Bone marrow (tissue), 2 donors: ENCODE measurements around the gene ATP5F1E.
A peak's percentile ranks its signal among the peaks of the same experiment; 100 is the strongest.

ENCODE experiments used
- DNase-seq, 2 donors: peaks; one replicate each; lab custom pipeline; 2025; lab: John Stamatoyannopoulos, UW

Gene ATP5F1E

DNA sequence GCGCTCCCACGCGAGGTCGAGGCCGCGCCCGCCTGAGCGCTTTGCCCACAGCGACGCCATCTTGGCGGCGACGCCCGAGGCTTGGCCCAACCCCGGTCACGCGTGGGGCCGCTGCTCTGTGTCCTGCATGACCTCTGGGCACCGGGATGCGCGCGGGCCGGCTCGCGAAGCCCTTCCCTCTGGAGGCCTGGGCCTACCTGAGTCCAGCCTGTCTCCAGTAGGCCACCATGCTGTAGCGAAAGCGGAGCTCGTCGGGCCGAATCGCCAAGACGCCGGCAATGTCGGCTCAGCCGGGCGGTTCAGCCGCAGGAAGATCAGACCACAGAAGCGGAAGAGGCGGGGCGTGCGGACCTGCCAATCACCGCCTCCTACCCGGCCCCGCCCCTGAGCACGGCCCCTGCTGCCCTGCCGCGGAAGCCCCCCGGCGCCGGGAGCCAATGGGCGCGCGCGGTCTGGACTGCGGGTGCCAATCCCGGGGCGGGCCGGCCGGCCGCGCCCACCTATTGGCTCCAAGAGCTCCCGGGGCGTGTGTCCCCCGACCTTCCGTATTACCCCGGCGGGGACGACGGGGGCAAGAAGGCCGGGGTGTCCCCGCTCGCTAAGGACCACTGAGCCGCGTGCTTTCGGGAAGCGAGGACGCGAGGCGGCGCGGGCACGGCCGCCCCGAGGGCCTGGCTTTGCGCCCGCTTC, at the start of gene ATP5F1E:
Gene ATP5F1E (minus strand): TSS at position 313 of the 690 bp plus-strand sequence. CDS start 84 bp downstream, at position 229.
- peak; percentile 91 to 95 for DNase-seq

DNA sequence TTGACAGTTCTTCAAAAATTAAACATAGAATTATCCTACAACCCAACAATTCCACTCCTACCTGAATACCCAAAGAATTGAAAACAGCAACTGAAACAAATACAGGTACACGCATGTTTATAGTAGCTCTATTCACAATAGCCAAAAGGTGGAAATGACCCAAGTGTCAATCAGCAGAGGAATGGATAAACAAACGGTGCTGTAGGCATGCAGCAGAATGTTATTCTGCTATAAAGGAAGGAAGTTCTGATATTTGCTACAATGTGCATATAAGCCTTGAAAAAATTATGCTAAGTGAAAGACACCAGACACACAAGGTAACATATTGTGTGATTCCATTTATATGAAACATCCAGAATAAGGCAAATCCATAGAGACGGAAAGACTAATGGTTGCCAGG, 48.9 kb upstream of the ATP5F1E start:
- no peak for DNase-seq

DNA sequence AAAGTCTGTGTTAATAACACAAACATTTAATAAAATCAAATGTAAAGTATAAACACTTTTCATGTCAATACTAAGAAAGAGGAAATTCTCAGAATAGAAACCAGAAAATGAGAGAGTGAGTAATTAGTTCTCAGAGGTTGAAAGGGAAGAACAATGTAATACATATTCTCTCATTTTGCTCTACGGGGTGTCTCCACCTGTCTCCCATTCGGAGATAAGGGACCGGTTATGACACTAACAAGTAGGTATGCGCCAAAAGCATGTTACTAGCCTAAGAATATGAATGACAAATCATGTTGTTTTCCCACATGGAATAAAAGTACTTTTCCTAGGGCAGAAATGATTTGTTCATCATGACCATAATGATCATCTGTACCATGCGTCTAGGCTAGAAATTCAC, 46.1 kb upstream of the ATP5F1E start:
- DNase-seq, result no peak

DNA sequence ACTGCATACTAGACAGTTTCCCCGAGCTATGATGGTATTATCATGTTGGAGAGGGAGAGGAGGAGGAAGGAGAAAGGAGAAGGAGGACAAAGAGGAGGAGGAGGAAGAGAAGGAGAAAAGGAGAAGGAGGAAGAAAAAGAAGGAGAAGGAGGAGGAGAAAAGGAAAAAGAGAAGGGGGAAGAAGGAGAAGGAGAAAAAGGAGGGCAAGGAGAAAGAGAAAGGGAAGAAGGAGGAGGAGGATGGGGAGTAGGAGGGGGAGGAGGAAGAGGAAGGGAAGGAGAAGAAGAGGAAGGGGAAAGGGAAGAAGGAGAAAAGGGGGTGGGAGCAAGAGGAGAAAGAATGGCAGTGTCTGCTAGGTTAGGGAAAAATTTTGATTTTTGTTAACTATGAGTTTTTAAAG, 45.6 kb upstream of the ATP5F1E start:
- DNase-seq, result no peak

DNA sequence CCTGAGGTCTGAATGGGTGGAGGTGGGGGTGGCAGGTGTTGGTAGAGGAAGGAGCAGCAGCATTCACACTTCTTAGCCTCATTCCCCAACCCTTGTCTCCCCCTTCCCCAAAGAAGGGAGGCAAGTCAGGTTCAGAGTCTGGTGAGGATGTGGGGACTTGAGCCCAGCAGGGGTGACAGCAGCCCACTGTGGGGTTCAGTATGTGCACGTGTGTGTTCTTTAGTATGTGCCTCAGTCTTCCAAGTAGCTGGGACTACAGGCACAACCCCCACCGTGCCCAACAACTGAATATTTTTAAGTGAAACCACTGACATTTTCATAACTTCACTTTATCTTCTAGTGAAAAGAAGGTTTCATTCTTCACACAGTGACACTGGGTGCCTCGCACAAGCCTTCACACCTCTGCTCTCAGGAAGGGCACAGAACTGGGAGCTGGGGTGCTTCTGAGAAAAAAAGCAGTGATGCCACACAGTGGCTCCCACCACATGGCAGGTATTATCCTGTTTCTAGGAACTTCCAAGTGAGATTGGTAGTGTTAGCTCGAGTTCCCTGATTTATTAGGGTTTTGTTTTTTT, 43.9 kb upstream of the ATP5F1E start:
- DNase-seq, result no peak

GRCh38 chr20:59074456-59074855, 42.3 kb upstream of the ATP5F1E start:
- no peak for DNase-seq

- no peak for DNase-seq
These were observed 41.4 kb upstream of the ATP5F1E start for GRCh38 chr20:59073582-59073981.

GRCh38 chr20:59071216-59071615, 39.1 kb upstream of the ATP5F1E start:
- DNase-seq, result no peak

DNA sequence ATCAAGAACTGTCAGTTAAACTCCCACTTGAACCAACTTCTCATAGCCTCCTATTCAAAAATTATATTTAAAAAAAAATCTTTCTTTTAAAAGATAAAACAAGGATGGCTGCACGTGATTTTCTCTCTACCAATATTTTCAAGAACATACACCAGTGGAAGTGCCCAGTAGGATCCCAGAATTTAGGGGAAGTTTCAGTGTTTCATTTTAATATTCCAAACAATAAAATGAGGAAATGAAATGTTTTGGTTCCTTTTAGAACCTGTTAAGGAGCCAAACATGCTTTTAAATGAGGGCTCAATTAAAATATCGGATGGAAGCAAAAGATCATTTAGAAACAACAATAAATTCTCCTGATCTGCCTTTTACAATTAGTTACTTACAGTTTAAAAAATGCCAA, 36.9 kb upstream of the ATP5F1E start:
- no peak for DNase-seq

DNA sequence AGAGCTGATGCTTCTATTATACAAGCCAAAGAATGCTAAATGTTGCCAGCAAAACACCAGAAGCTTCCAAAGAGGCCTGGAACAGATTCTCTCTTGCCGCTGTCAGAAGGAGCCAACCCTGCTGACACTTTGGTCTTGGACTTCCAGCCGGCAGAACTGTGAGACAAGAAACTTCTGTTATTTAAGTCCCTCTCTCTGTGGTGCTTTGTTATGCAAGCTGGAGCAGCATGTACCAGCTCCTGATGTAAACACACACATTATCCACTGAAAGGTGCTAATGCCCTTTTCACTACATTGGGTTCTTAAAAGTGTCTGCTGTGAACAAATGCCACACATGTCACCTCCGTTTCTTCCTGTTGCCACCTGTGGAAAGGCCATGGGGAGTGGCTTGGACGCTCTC, 36.4 kb upstream of the ATP5F1E start:
- DNase-seq, result no peak

GRCh38 chr20:59064214-59064722, 32.1 kb upstream of the ATP5F1E start:
- no peak for DNase-seq

DNA sequence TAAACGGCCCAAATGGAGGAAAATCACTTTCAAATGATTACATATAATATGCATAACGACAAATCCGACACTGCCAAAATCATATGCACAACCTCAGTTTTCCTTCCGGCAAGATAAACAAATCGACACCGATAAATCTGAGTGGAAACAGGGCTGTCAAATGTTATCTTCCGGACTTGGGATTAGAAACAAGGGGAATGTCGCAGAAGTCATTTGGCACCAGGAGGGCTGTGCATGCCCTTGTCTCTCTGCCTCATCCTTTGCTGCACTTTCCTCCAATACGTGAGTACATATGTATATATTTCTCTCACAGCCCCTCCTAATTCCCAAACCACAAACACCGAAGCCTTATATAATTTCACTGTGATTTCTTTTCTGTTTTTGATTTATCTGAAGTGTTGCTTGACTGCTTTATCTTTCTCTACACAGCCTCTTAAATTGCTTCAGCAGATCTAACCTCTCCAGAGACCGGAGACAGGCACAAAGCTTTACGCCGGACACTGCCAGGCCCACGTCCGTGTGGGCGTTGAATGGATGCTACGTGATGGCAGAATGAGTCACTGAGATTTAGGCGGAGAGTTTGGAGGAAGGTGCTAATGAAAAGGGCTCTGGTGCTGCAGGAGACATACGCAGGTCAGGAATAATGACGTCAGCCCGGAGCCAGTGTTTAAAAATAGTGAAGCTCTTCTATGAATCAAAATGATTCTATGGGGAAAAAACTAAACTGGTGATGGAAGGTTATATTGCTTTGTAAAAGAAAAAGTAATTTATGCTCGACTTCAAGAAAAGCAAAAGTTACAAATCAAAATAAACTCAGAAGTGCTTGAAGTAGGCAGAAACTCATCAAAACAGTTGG, 31.5 kb upstream of the ATP5F1E start:
- no peak for DNase-seq

DNA sequence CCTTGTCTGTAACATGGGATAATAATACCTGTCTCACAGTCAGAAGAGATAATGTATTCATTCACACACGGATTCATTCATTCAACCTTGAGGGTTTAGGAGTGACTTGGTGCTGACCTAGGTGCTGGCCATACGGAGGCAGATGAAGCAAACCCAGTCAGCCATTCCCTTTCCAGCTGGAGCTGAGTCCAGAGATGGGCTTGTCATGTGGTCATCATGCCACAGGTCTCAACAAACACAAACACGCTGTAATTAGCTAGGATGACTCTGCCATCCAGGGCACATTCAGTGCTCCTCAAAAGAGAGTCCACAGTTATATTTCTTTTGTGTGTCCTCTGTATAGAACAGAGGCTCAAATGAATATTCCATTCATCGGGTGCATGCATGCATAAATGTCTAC, 29.9 kb upstream of the ATP5F1E start:
- DNase-seq, result no peak

GRCh38 chr20:59055302-59055701, 23.2 kb upstream of the ATP5F1E start:
- no peak for DNase-seq

- DNase-seq, result no peak
These were observed 19.6 kb upstream of the ATP5F1E start for GRCh38 chr20:59051666-59052185.

DNA sequence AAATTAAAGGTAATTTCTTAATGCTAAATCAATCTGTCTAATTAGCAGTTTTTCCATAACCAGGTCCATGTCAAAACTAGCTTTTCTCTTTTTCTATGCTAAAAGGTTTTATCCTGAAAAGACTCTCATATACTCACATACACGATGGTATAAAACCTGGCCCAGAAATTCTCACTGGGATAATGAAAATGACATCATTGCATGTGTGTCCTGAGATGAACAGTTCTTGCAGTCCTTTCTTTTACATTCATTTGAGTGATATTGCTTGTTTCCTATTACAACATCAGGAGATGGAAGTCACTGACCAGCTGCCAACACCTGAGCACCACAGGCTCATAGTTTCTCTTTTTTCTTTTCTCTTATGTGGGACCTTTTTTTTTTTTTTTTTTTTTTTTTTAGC, 18.3 kb upstream of the ATP5F1E start:
- no peak for DNase-seq

DNA sequence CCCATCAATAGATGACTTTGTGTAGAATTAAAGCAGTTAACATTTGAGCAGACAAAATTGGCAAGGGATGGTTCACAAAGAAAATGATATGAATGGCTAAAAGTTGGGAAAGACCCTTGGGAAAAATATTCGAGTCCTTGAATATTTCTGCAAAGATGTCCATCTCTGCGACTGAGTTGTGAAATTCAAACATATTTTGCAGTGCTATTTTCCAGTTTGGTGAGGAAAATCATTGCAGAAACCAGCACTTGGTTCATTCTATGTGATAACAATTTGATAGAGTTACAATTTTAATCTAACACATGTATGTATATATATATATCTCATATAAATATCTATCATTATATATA, 16.5 kb upstream of the ATP5F1E start:
- DNase-seq, result no peak

- DNase-seq, result no peak
These were observed 16.0 kb upstream of the ATP5F1E start for GRCh38 chr20:59047938-59048680.

DNA sequence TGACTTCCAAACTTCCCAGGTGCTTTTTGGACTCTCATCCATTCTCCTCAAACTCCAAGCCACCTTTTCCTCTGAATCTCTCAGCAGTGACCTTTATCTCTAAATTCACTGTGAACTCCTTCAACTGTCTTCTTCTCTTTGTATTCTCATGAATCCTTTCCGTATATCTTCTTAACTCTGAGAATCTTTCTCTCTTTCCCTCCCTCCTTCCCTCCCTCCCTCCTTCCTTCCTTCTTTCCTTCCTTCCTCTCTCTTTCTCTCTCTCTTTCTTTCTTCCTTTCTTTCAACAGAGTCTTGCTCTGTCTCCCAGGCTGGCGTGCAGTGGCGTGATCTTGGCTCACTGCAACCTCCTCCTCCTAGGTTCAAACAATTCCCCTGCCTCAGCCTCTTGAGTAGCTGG, 14.7 kb upstream of the ATP5F1E start:
- DNase-seq, result no peak

GRCh38 chr20:59044796-59045195, 12.7 kb upstream of the ATP5F1E start:
- DNase-seq, result no peak

DNA sequence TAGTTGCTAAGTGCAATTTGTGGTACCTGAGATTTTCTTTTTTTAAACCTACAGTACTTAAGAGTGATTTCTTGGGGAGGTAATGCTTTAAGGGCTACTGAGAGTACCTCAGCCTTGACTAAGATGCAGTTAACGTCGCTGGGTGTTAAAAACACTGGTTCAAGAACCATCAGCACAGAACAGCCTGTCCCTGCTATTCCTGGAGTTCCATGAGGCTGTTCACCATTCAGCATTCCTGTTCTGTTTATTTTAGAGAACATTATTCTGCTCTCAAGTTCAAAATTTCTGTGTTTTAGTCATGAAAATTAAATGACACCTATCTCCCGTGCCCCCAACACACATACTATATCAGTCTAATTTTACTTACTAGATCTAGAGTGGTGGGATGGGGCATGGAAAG, 12.2 kb upstream of the ATP5F1E start:
- DNase-seq, result no peak

- DNase-seq, result no peak
These were observed 11.6 kb upstream of the ATP5F1E start for GRCh38 chr20:59043698-59044097.
